ENCODE data around the gene LACTBL1.

DNA sequence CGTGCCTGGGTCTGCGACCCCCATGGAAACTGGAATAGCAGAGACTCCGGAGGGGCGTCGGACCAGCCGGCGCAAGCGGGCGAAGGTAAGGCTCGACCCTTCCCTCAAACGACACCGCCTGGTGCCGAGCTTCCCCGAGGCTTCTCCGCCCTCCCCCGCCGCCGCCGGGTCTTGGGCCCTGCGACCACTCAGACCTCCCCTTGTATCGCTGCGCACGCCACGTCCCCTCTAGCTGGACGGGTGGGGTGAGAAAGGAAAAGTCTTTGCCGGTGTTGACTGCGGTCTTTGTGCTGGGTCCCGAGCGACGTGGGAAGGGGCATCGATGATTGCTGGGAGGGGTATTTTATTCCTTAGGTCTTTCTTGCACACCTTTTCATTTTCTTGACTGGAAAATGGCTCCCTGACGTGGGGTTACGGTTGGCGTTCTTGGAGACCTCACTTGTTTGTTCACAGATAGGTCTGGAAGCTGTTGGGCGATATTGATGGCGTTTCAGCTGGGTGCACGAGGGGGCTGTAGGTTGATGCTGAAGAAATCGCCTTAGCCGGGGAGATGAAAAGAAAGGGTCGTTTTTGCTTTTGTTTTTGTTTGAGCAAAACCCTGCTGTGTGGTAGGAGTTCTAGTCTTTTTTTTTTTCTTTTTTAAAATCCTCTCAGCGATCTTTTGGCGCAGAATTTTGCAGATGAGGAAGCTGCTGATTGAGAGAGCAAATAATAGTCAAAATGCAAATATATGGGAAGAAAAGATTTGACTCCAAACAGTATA, 47.4 kb upstream of the LACTBL1 start:
- TF ChIP-seq, protein P1, sequence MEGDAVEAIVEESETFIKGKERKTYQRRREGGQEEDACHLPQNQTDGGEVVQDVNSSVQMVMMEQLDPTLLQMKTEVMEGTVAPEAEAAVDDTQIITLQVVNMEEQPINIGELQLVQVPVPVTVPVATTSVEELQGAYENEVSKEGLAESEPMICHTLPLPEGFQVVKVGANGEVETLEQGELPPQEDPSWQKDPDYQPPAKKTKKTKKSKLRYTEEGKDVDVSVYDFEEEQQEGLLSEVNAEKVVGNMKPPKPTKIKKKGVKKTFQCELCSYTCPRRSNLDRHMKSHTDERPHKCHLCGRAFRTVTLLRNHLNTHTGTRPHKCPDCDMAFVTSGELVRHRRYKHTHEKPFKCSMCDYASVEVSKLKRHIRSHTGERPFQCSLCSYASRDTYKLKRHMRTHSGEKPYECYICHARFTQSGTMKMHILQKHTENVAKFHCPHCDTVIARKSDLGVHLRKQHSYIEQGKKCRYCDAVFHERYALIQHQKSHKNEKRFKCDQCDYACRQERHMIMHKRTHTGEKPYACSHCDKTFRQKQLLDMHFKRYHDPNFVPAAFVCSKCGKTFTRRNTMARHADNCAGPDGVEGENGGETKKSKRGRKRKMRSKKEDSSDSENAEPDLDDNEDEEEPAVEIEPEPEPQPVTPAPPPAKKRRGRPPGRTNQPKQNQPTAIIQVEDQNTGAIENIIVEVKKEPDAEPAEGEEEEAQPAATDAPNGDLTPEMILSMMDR (IDR thresholded peaks at IDR 0.05; ENCODE audit: low read depth, low read length), result no peak
- no peak for TF ChIP-seq POLR2A (IDR thresholded peaks at IDR 0.05; ENCODE audit: extremely low read depth, insufficient read length)
- no peak for TF ChIP-seq MYC (IDR thresholded peaks at IDR 0.05; ENCODE audit: low read depth, low read length)
- TF ChIP-seq, protein P2, sequence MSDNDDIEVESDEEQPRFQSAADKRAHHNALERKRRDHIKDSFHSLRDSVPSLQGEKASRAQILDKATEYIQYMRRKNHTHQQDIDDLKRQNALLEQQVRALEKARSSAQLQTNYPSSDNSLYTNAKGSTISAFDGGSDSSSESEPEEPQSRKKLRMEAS (IDR thresholded peaks at IDR 0.05; ENCODE audit: low read depth, low read length), result no peak
